Progenitor cell of endocrine pancreas (in vitro differentiated cells): ENCODE results near the gene TBC1D20. TPM values are rescaled to one million over a fixed set of nuclear protein-coding genes. Genes with fewer than 3 reads are reported as not detected.
A peak's percentile ranks its signal among the peaks of the same experiment; 100 is the strongest.

Source experiments
- DNase-seq: peaks from one replicate; pipeline ENCODE4 v3.0.0; 2021; ENCODE audit warnings: low spot score; ENCODE audit not compliant: unreplicated experiment
- H3K27ac Mint-ChIP-seq: 2 replicates; pipeline ENCODE4 v1.8.0; 2021; ENCODE audit warnings: mild to moderate bottlenecking, moderate library complexity, mixed read lengths
- H3K27me3 Mint-ChIP-seq: 2 replicates; pipeline ENCODE4 v1.8.0; 2021; ENCODE audit warnings: mixed read lengths
- H3K36me3 Mint-ChIP-seq: 2 replicates; pipeline ENCODE4 v1.8.0; 2022; ENCODE audit warnings: mixed read lengths; ENCODE audit not compliant: insufficient read depth
- H3K4me1 Mint-ChIP-seq: 2 replicates; pipeline ENCODE4 v1.8.0; 2021; ENCODE audit warnings: low read depth, mixed read lengths
- H3K4me3 Mint-ChIP-seq: 2 replicates; pipeline ENCODE4 v1.8.0; 2021; ENCODE audit warnings: low read depth, mild to moderate bottlenecking, moderate library complexity, mixed read lengths
- H3K9me3 Mint-ChIP-seq: 2 replicates; pipeline ENCODE4 v1.8.0; 2021; ENCODE audit warnings: low read depth, mixed read lengths
- CTCF ChIP-seq: fragments of 200-600 bp; sonication (generic); IDR thresholded peaks from one replicate; pipeline ENCODE4 v1.5.0; 2021; ENCODE audit warnings: antibody characterized with exemption, mild to moderate bottlenecking; ENCODE audit not compliant: unreplicated experiment
- total RNA-seq: library from RNA; stranded (reverse); gene quantifications from 2 replicates; pipeline ENCODE4 v1.2.1, GENCODE V29; 2021

TBC1D20 gene
- total RNA-seq, 1 donor from 2014 or later, result 33.2 TPM

GRCh38 chr20:417801-418342, 44.5 kb downstream of the TBC1D20 start:
- Mint-ChIP-seq H3K36me3 (peaks cover 27% of the 10 kb centered on the region), H3K27me3 (no peaks in the 10 kb centered on the region), H3K9me3 (no peaks in the 10 kb centered on the region), H3K4me1 (no peaks in the 10 kb centered on the region), H3K27ac (no peak overlapping the region), H3K4me3 (no peak overlapping the region)
- TF ChIP-seq CTCF, result no peak
- DNase-seq, result no peak

GRCh38 chr20:416950-417800, 45.2 kb downstream of the TBC1D20 start:
- DNase-seq, result no peak
- Mint-ChIP-seq H3K27ac (peak overlapping the region; percentile 25), H3K9me3 (peaks cover 3% of the 10 kb centered on the region), H3K27me3 (no peaks in the 10 kb centered on the region), H3K4me1 (no peaks in the 10 kb centered on the region), H3K4me3 (no peak overlapping the region), H3K36me3 (peaks cover 29% of the 10 kb centered on the region)
- TF ChIP-seq CTCF, result no peak

- H3K27ac Mint-ChIP-seq, result peak overlapping the region; percentile 50
- H3K9me3 Mint-ChIP-seq, result peaks cover 7% of the 10 kb centered on the region
- no peaks in the 10 kb centered on the region for H3K27me3 Mint-ChIP-seq
- peaks cover 30% of the 10 kb centered on the region for H3K36me3 Mint-ChIP-seq
- no peak overlapping the region for H3K4me3 Mint-ChIP-seq
- no peaks in the 10 kb centered on the region for H3K4me1 Mint-ChIP-seq
- no peak for TF ChIP-seq CTCF
- DNase-seq, result no peak
These were observed 46.5 kb downstream of the TBC1D20 start for GRCh38 chr20:415820-416322.

- no peak overlapping the region for H3K4me3 Mint-ChIP-seq
- DNase-seq, result no peak
- no peak for TF ChIP-seq CTCF
- peaks cover 7% of the 10 kb centered on the region for H3K9me3 Mint-ChIP-seq
- H3K27me3 Mint-ChIP-seq, result no peaks in the 10 kb centered on the region
- peaks cover 36% of the 10 kb centered on the region for H3K36me3 Mint-ChIP-seq
- no peak overlapping the region for H3K27ac Mint-ChIP-seq
- peaks cover 4% of the 10 kb centered on the region for H3K4me1 Mint-ChIP-seq
These were observed 48.2 kb downstream of the TBC1D20 start for GRCh38 chr20:414161-414560.

GRCh38 chr20:412081-412480, 50.3 kb downstream of the TBC1D20 start:
- no peak overlapping the region for H3K27ac Mint-ChIP-seq
- no peaks in the 10 kb centered on the region for H3K27me3 Mint-ChIP-seq
- DNase-seq, result no peak
- H3K9me3 Mint-ChIP-seq, result peaks cover 7% of the 10 kb centered on the region
- H3K4me3 Mint-ChIP-seq, result no peak overlapping the region
- H3K36me3 Mint-ChIP-seq, result peaks cover 32% of the 10 kb centered on the region
- no peak for TF ChIP-seq CTCF
- H3K4me1 Mint-ChIP-seq, result peaks cover 11% of the 10 kb centered on the region
